GM20431 (cell line): ENCODE measurements around the gene CHID1.

ENCODE experiments used
- in situ Hi-C: fragments of 300-500 bp; cut with MseI, MboI; formaldehyde crosslinking; loops from one replicate; pipeline ENCODE4 v1.15.0; 2020; ENCODE audit warnings: low sequenced_read_pairs; ENCODE audit not compliant: unreplicated experiment

Gene CHID1

GRCh38 chr11:910589-911030 is at the start of gene CHID1:
Gene CHID1 (minus strand): TSS chr11:910810. CDS start chr11:904816, 5,994 bp downstream.
- in situ Hi-C loops = no loop called here

GRCh38 chr11:959608-960007 is 49.0 kb upstream of the CHID1 start:
- in situ Hi-C loops = no loop called here

- in situ Hi-C loops = no loop called here
Observed at GRCh38 chr11:959027-959426, 48.4 kb upstream of the CHID1 start.

GRCh38 chr11:958101-958500 is 47.5 kb upstream of the CHID1 start:
- in situ Hi-C loops = no loop called here

- in situ Hi-C loops = no loop called here
Observed at GRCh38 chr11:957212-957920, 46.8 kb upstream of the CHID1 start.

- in situ Hi-C loops = no loop called here
Observed at GRCh38 chr11:955154-956063, 44.8 kb upstream of the CHID1 start.

GRCh38 chr11:954392-955153 is 44.0 kb upstream of the CHID1 start:
- in situ Hi-C loops = no loop called here

GRCh38 chr11:953512-953911 is 42.9 kb upstream of the CHID1 start:
- in situ Hi-C loops = no loop called here

GRCh38 chr11:952406-953385 is 42.1 kb upstream of the CHID1 start:
- in situ Hi-C loops = no loop called here

GRCh38 chr11:951507-951906 is 40.9 kb upstream of the CHID1 start:
- in situ Hi-C loops = no loop called here

- in situ Hi-C loops = no loop called here
Observed at GRCh38 chr11:947744-948143, 37.1 kb upstream of the CHID1 start.

- in situ Hi-C loops = no loop called here
Observed at GRCh38 chr11:945986-946385, 35.4 kb upstream of the CHID1 start.

- in situ Hi-C loops = no loop called here
Observed at GRCh38 chr11:944711-945470, 34.3 kb upstream of the CHID1 start.

GRCh38 chr11:942823-943222 is 32.2 kb upstream of the CHID1 start:
- in situ Hi-C loops = no loop called here

GRCh38 chr11:940496-941135 is 30.0 kb upstream of the CHID1 start:
- in situ Hi-C loops = no loop called here

GRCh38 chr11:937841-938261 is 27.2 kb upstream of the CHID1 start:
- in situ Hi-C loops = no loop called here

- in situ Hi-C loops = no loop called here
Observed at GRCh38 chr11:936199-936598, 25.6 kb upstream of the CHID1 start.

GRCh38 chr11:934527-934926 is 23.9 kb upstream of the CHID1 start:
- in situ Hi-C loops = no loop called here
